Esophagus (tissue), 2 donors: Measurements from ENCODE around the gene LCE3A. TPM values are rescaled to one million over a fixed set of nuclear protein-coding genes. Genes with fewer than 3 reads are reported as not detected.
"Not testable (repeated sequence)": the region's sequence is repeated elsewhere in the genome, so short reads cannot be mapped to it uniquely, and the experiment has no call there.

ENCODE experiments used
- H3K27ac ChIP-seq, 2 donors: one replicate each; pipeline ENCODE4 v1.5.1; 2013; ENCODE audit warnings: low read depth in 2 of 2, mild to moderate bottlenecking in 2 of 2, inconsistent platforms in 1 of 2, low read length in 1 of 2, moderate library complexity in 1 of 2
- H3K27me3 ChIP-seq, 2 donors: one replicate each; pipeline ENCODE4 v1.6.1; 2013; ENCODE audit warnings: low read length in 2 of 2, control low read depth in 1 of 2, mild to moderate bottlenecking in 1 of 2; ENCODE audit not compliant: insufficient read depth in 2 of 2, control insufficient read depth in 1 of 2
- H3K36me3 ChIP-seq, 2 donors: one replicate each; pipeline ENCODE4 v1.6.1; 2013; ENCODE audit warnings: low read length in 1 of 2; ENCODE audit not compliant: control insufficient read depth in 2 of 2, insufficient read depth in 2 of 2
- H3K4me1 ChIP-seq, 2 donors: one replicate each; pipeline ENCODE4 v1.6.1; 2013; ENCODE audit warnings: low read length in 1 of 2; ENCODE audit not compliant: control insufficient read depth in 2 of 2, insufficient read depth in 2 of 2
- H3K4me3 ChIP-seq, 2 donors: one replicate each; pipeline ENCODE4 v1.5.1; 2013; ENCODE audit warnings: low read length in 2 of 2, mild to moderate bottlenecking in 2 of 2, low read depth in 1 of 2, moderate library complexity in 1 of 2
- H3K9me3 ChIP-seq, 2 donors: one replicate each; pipeline ENCODE4 v1.6.1; 2013; ENCODE audit warnings: mild to moderate bottlenecking in 2 of 2, low read depth in 1 of 2, low read length in 1 of 2, moderate library complexity in 1 of 2; ENCODE audit not compliant: control insufficient read depth in 2 of 2, insufficient read depth in 1 of 2
- WGBS, 2 donors: extraction: QIAGEN DNeasy Blood & Tissue Kit; methylation state at CpG; one replicate each; pipeline ENCODE4 v1.1.7; 2013; 5-methylcytosine and 5-hydroxymethylcytosine counted together
- polyA plus RNA-seq, 2 donors: library from polyadenylated mRNA; stranded (reverse); fragments of 200-250 nt; gene quantifications; one replicate each; pipeline ENCODE4 v1.2.3, GENCODE V29; 2013
- donor health status: healthy with polysubstance abuse.
- donor health status: Bipolar disorder and iron deficiency.

Gene LCE3A
- polyA plus RNA-seq, 2 donors: not detected

DNA sequence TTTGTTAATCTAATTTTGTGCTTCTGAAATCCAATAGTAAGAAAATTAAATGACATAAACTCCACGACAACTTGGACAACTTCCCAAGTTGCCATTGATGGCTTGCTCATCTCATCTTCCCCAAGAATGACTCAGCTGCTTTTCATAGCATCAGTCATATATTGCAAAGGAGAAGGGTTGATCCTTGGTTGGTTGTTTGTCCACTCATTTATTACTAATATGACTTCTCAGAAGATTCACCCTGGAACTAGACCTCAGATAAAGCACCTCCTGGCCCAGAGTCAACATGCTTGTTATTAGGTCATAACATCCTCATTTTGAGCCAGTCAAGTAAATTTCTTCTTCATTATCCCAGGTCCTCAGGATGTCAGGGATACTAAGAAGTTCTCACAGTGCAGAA lies 40.3 kb downstream of the LCE3A start:
- H3K4me1 ChIP-seq: peaks cover 0 to 2% of the 10 kb centered on the region in 2 donors
- no peak overlapping the region for H3K27ac ChIP-seq
- H3K36me3 ChIP-seq: no peaks in the 10 kb centered on the region
- WGBS, 2 donors: 50 to 55% methylated on average over 1 of the region's 1 CpG
- H3K4me3 ChIP-seq: no peak overlapping the region
- H3K9me3 ChIP-seq: peaks cover 0 to 2% of the 10 kb centered on the region in 2 donors
- no peaks in the 10 kb centered on the region for H3K27me3 ChIP-seq

DNA sequence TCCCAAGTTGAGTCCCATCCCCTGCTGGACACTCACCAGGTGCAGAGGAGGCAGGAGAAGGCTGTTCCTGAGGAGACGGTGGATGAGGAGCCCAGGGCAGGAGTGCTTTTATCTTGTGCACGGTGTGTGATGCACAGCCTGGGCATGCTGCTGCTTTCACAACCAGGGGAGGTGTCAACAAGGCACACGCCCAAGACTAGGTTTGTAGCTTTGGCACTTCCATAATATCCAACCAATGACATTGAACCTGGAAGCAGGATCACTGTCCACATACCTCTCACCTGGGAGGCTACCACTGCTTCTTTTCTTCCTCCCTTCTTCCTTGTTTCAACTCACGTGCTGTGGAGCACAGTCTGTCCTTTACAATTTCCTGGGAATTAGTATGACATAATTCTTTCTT lies 42.5 kb downstream of the LCE3A start, which contains the start of gene LCE3D:
Gene LCE3D (minus strand): TSS at position 84 of the 400 bp plus-strand sequence. CDS start 580 bp downstream, outside the sequence.
- H3K4me1 ChIP-seq: peaks cover 0 to 2% of the 10 kb centered on the region in 2 donors
- H3K27me3 ChIP-seq: no peaks in the 10 kb centered on the region
- H3K9me3 ChIP-seq: peaks cover 0 to 2% of the 10 kb centered on the region in 2 donors
- H3K4me3 ChIP-seq: no peak within 1 kb of the TSS
- H3K36me3 ChIP-seq: no peaks in the 10 kb centered on the region
- 44 to 49% methylated on average over 4 of the region's 4 CpGs for WGBS, 2 donors
- no peak within 1 kb of the TSS for H3K27ac ChIP-seq

DNA sequence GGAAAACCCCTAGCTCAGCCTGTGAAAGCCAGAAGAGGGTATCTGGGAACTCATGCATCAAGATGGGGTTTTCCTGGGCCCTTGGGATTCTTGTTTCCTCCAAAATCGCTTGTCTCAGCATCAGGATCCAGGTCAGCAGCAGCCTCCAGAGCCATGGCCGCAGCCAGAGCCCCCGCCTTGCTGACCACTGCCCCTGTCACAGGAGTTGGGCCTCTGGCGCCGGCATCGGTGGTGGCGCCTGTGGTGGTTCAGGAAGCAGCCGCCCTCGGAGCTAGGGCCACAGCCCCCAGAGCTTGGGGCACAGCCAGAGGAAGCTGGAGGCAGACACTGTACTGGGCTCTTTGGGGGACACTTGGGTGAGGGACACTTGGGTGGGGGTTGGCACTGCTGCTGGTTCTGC lies 43.4 kb downstream of the LCE3A start:
- not testable (repeated sequence) for H3K4me1 ChIP-seq, H3K4me3 ChIP-seq, H3K9me3 ChIP-seq, H3K27ac ChIP-seq, H3K27me3 ChIP-seq, H3K36me3 ChIP-seq
- WGBS, 2 donors: 77 to 91% methylated on average over 8 to 9 of the region's 9 CpGs

DNA sequence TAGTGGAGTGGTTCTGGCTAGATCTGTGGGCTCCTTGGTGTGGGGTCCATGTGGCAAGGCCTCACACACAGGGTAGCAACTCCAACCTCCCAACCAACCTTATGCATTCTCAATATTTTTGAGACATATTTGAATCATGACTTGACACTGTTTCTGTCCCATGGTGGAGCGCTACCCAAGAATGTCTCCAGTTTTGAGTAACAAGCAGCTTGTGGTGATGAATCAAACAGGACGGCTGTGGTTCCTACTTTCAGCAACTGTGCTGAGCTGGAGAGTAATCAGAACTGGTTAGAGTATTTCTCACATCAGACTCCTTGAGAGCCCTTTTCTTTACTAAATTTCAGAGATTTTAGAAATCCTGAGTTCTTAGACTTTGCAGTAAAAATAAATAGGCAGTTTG lies 45.7 kb downstream of the LCE3A start:
- WGBS, 2 donors: 69 to 77% methylated on average over 2 of the region's 2 CpGs
- Histone ChIP-seq H3K4me3 (no peak overlapping the region), H3K27me3 (no peaks in the 10 kb centered on the region), H3K36me3 (no peaks in the 10 kb centered on the region), H3K4me1 (peaks cover 0 to 2% of the 10 kb centered on the region in 2 donors), H3K9me3 (peaks cover 0 to 2% of the 10 kb centered on the region in 2 donors), H3K27ac (no peak overlapping the region)

Other genes starting within 250 kb of the LCE3A start
- 1,000 to 10,000 TPM; 4,198 to 5,125 TPM for gene CRNN, start 208.8 kb downstream of the LCE3A start, polyA plus RNA-seq
- under 1 TPM in 1 of 2 donors, not detected in 1; 0.18 TPM for gene LCE5A, start 112.3 kb downstream of the LCE3A start, polyA plus RNA-seq
- 1,000 to 10,000 TPM in 1 of 2 donors, 100 to 1,000 TPM in 1; 659 to 3,090 TPM for gene CRCT1, start 108.6 kb downstream of the LCE3A start, polyA plus RNA-seq
- gene LCE3E, start 56.3 kb downstream of the LCE3A start, polyA plus RNA-seq: 100 to 1,000 TPM in 1 of 2 donors, 1 to 10 TPM in 1; 5.0 to 110 TPM
- 100 to 1,000 TPM in 1 of 2 donors, 1 to 10 TPM in 1; 3.6 to 546 TPM for gene LCE3D, start 42.6 kb downstream of the LCE3A start, polyA plus RNA-seq
- gene LCE3C, start 22.9 kb downstream of the LCE3A start, polyA plus RNA-seq: not detected
- gene LCE3B, start 9.3 kb downstream of the LCE3A start, polyA plus RNA-seq: not detected
- not detected for gene LCE2D, start 40.3 kb upstream of the LCE3A start, polyA plus RNA-seq
- gene LCE2C, start 52.2 kb upstream of the LCE3A start, polyA plus RNA-seq: not detected
- gene LCE2B, start 63.0 kb upstream of the LCE3A start, polyA plus RNA-seq: not detected
- not detected for gene LCE2A, start 75.2 kb upstream of the LCE3A start, polyA plus RNA-seq
- gene LCE4A, start 85.1 kb upstream of the LCE3A start, polyA plus RNA-seq: not detected
- 10 to 100 TPM in 1 of 2 donors, under 1 TPM in 1; 0.44 to 23.9 TPM for gene KPRP, start 134.9 kb upstream of the LCE3A start, polyA plus RNA-seq
- gene LCE1F, start 152.0 kb upstream of the LCE3A start, polyA plus RNA-seq: not detected
- under 1 TPM in 1 of 2 donors, not detected in 1; 0.04 TPM for gene LCE1E, start 163.2 kb upstream of the LCE3A start, polyA plus RNA-seq
- gene LCE1D, start 173.6 kb upstream of the LCE3A start, polyA plus RNA-seq: not detected
- under 1 TPM in 1 of 2 donors, not detected in 1; 0.32 TPM for gene LCE1C, start 183.5 kb upstream of the LCE3A start, polyA plus RNA-seq
- gene LCE1B, start 188.9 kb upstream of the LCE3A start, polyA plus RNA-seq: not detected
- not detected for gene LCE1A, start 204.4 kb upstream of the LCE3A start, polyA plus RNA-seq
- gene LCE6A, start 219.8 kb upstream of the LCE3A start, polyA plus RNA-seq: not detected
- not detected for gene LCE7A, start 236.9 kb upstream of the LCE3A start, polyA plus RNA-seq